HG03342 (cell line): Measurements from ENCODE around the gene RALGAPA1.
"Not testable (repeated sequence)": the region's sequence is repeated elsewhere in the genome, so short reads cannot be mapped to it uniquely, and the experiment has no call there.

Experiments
- ATAC-seq: cut with Tn5 transposase; IDR thresholded peaks from one replicate; pipeline ENCODE4 v1.9.1; 2021; ENCODE audit warnings: mild to moderate bottlenecking, moderate library complexity; ENCODE audit not compliant: unreplicated experiment

The RALGAPA1 gene

DNA sequence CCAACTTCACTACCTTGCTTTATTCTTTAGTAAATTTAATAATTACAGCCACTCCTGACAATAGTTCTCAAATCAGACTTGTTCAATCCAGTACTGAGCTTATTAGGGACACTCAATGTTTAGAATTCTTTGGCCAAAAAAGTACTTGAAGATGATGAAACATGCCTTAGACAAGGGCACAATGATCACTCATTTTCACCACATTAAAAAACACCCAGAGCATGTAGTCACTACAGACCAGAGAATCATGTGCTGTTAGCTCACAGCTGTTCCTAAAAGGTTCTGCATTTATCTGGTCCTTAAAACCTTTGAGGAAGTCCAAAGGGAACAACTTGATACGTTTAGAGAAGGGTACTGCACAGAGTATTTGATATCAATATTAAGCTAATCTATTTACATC lies 176.4 kb downstream of the RALGAPA1 start:
- ATAC-seq: no peak

DNA sequence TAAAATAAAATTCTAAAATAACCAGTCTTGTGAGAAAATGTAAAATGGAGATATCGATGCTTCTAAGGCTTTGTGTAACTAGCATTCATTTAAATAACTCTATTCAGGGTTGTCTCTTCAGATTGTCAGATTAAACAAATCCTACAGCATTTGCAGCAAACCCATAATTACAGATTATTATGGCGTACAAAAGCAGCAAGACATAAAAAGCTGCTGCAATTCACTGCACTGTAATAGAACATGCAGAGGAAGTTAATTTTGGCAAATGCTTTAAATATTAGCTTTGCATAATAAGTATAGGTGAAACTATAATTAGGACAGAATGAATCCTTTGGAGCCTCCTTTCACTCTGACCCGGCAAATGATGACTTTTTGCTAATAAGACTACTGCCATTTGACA lies 176.8 kb downstream of the RALGAPA1 start:
- no peak for ATAC-seq

- ATAC-seq: no peak
Measured at GRCh38 chr14:35631071-35631805, 177.9 kb downstream of the RALGAPA1 start.

- ATAC-seq: no peak
Measured at GRCh38 chr14:35628989-35629388, 180.1 kb downstream of the RALGAPA1 start.

- ATAC-seq: not testable (repeated sequence)
Measured at GRCh38 chr14:35626947-35627346, 182.1 kb downstream of the RALGAPA1 start.

- not testable (repeated sequence) for ATAC-seq
Measured at GRCh38 chr14:35621996-35622395, 187.1 kb downstream of the RALGAPA1 start.

DNA sequence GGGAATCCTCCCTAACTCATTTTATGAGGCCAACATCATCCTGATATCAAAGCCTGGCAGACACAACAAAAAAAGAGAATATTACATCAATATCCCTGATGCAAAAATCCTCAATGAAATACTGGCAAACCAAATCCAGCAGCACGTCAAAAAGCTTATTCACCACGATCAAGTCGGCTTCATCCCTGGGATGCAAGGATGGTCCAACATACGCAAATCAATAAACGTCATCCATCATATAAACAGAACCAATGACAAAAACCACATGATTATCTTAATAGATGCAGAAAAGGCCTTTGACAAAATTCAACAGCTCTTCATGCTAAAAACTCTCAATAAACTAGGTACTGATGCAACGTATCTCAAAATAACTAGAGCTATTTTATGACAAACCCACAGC lies 189.1 kb downstream of the RALGAPA1 start:
- ATAC-seq: not testable (repeated sequence)

DNA sequence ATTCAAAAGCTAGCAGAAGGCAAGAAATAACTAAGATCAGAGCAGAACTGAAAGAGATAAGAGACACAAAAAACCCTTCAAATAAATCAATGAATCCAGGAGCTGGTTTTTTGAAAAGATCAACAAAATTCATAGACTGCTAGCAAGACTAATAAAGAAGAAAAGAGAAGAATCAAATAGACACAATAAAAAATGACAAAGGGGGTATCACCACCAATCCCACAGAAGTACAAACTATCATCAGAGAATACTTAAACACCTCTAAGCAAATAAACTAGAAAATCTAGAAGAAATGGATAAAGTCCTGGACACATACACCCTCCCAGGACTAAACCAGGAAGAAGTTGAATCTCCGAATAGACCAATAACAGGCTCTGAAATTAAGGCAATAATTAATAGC lies 189.6 kb downstream of the RALGAPA1 start:
- not testable (repeated sequence) for ATAC-seq

GRCh38 chr14:35617500-35617899 lies 191.6 kb downstream of the RALGAPA1 start:
- no peak for ATAC-seq

- ATAC-seq: no peak
Measured at GRCh38 chr14:35607380-35607779, 201.7 kb downstream of the RALGAPA1 start.

DNA sequence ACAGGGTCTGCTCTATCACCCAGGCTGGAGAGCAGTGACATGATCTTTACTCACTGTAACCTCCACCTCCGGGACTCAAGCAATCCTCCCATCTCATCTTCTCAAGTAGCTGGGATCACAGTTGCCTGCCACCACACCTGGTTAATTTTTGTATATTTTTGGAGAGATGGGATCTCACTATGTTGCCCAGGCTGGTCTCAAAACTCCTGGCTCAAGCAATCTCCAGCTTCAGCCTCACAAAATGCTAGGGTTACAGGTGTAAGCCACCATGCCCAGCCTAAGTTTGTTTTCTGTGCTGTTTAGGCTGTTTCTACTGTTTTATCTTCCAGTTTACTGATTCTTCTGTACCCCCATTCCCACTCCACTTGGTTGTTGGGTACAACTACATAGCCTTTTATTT lies 208.8 kb downstream of the RALGAPA1 start:
- no peak for ATAC-seq

GRCh38 chr14:35594616-35595015 lies 214.5 kb downstream of the RALGAPA1 start:
- ATAC-seq: no peak

- ATAC-seq: not testable (repeated sequence)
Measured at GRCh38 chr14:35587373-35587772, 221.7 kb downstream of the RALGAPA1 start.

DNA sequence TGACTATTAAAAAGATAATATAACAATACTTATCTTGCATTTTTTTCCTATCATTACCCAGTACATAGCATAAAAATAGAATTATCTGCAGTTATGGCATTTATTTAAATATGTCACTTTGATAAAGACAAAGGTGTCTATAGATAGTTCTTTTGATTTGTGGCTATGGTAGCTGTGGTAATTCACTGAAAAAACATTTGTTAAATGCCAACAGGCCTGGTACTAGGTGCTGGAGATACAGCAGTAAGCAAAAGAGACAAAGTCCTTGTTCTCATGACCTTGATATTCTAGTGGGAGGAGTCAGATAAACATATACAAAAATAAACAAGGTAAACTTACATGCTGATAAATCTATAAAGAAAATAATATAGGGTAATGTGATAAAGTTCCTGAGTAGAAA lies 230.5 kb downstream of the RALGAPA1 start:
- no peak for ATAC-seq

DNA sequence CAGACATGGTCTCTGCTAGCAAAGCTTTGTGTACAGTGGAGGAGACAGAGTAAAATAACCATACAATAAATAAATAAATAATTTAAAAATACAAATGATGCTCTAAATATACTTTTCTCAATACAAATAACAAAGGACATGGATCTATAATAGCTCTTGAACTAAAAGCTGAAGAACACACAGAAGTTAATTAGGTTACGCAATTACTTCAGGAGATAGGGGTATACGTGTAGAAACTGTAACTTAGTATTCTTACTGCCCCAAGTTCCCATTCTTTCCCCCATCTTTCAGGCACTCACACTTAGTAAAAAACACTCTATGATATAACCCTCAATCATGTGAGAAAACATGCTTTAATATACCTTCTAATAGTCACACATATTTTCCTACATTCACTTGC lies 231.0 kb downstream of the RALGAPA1 start:
- ATAC-seq: no peak

- no peak for ATAC-seq
Measured at GRCh38 chr14:35576856-35577255, 232.2 kb downstream of the RALGAPA1 start.

DNA sequence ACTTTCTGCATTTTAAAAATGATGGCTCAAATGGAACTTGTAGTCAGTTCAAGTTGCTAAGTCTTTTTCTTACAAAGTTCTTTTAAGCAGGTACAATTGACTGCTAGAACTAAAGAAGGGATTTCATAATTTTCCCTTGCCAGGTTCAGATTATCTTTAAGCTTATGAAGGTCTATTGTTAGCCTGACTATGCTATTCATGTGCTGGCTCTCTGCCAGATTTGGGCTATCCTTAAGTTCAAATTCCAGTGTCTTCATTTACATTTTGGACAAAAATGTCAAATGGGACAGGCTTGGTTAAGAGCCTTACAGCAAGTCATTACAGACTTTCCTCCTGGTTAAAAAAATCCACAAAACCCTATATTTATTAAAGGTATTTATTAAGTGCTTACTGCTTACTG lies 232.8 kb downstream of the RALGAPA1 start:
- ATAC-seq: no peak

- ATAC-seq: no peak
Measured at GRCh38 chr14:35573911-35574310, 235.2 kb downstream of the RALGAPA1 start.

GRCh38 chr14:35571598-35571997 lies 237.5 kb downstream of the RALGAPA1 start:
- no peak for ATAC-seq

GRCh38 chr14:35565871-35566464 lies 243.1 kb downstream of the RALGAPA1 start:
- no peak for ATAC-seq

- ATAC-seq: no peak
Measured at GRCh38 chr14:35558680-35559079, 250.4 kb downstream of the RALGAPA1 start.

- no peak for ATAC-seq
Measured at GRCh38 chr14:35557221-35557747, 251.8 kb downstream of the RALGAPA1 start.
